AG09319 (cell line): ENCODE measurements around the gene CDK8.

ENCODE experiments used
- DNase-seq: peaks from one replicate; pipeline ENCODE4 v3.0.0-alpha.2; 2010; ENCODE audit warnings: low read depth; ENCODE audit errors: extremely low read depth
- CTCF ChIP-seq: IDR thresholded peaks from 2 replicates; pipeline ENCODE4 v1.5.1; 2011; ENCODE audit warnings: low read depth, mild to moderate bottlenecking, inconsistent platforms, low read length, moderate library complexity

The CDK8 gene

GRCh38 chr13:26379831-26380230 lies 125.9 kb downstream of the CDK8 start:
- TF ChIP-seq CTCF: no peak

GRCh38 chr13:26380930-26381329 lies 127.0 kb downstream of the CDK8 start:
- no peak for TF ChIP-seq CTCF

More at GRCh38 chr13:26379831-26380230, 125.9 kb downstream of the CDK8 start:
- no peak for DNase-seq

GRCh38 chr13:26382366-26382765 lies 128.4 kb downstream of the CDK8 start:
- no peak for DNase-seq
- TF ChIP-seq CTCF: no peak

More at GRCh38 chr13:26380930-26381329, 127.0 kb downstream of the CDK8 start:
- DNase-seq: no peak

- DNase-seq: no peak
- no peak for TF ChIP-seq CTCF
These were observed 128.9 kb downstream of the CDK8 start for GRCh38 chr13:26382835-26383234.

- TF ChIP-seq CTCF: no peak
- DNase-seq: no peak
These were observed 130.7 kb downstream of the CDK8 start for GRCh38 chr13:26384587-26384986.

GRCh38 chr13:26386026-26386425 lies 132.1 kb downstream of the CDK8 start:
- DNase-seq: no peak
- no peak for TF ChIP-seq CTCF

- no peak for DNase-seq
- TF ChIP-seq CTCF: no peak
These were observed 136.3 kb downstream of the CDK8 start for GRCh38 chr13:26390203-26390602.
